SK-N-SH (cell line): ENCODE measurements around the gene TYK2. TPM values are rescaled to one million over a fixed set of nuclear protein-coding genes. Genes with fewer than 3 reads are reported as not detected.

Experiments
- CTCF ChIA-PET: fragments of 300-600, 350-600 bp; formaldehyde crosslinking; extraction: SDS; loops from one replicate; lab custom pipeline; 2021; lab: Yijun Ruan, JAX
- POLR2A ChIA-PET: fragments of 350-600 bp; sonication (Branson Sonifier 250); formaldehyde crosslinking; extraction: SDS; loops from one replicate; lab custom pipeline; 2020; ENCODE audit warnings: antibody characterized with exemption, inconsistent platforms; lab: Yijun Ruan, JAX
- DNase-seq: peaks from one replicate; pipeline ENCODE4 v3.0.0; 2012
- H2AFZ ChIP-seq: fragments of 200-600 bp; sonication (generic); 2 replicates; pipeline ENCODE4 v1.8.1; 2016; ENCODE audit warnings: antibody characterized with exemption, mild to moderate bottlenecking, low read depth
- H3F3A ChIP-seq: fragments of 200-600 bp; sonication (generic); replicated peaks from 2 replicates; pipeline ENCODE3; 2016; ENCODE audit warnings: antibody characterized with exemption, mild to moderate bottlenecking; ENCODE audit not compliant: insufficient read depth
- H3K27ac ChIP-seq, 2 experiments: fragments of 200-500 bp in 1 of 2; fragments of 200-600 bp in 1 of 2; sonication (Bioruptor generic) in 1 of 2; sonication (generic), shearing (Covaris generic) in 1 of 2; 2 replicates each; pipeline versions ENCODE4 v1.5.1 to v1.6.1; 2014 to 2016; ENCODE audit warnings: low read depth in 2 of 2, inconsistent platforms in 1 of 2, low read length in 1 of 2, mild to moderate bottlenecking in 1 of 2, mixed read lengths in 1 of 2
- H3K27me3 ChIP-seq: fragments of 200-600 bp; sonication (generic), shearing (Covaris generic); 2 replicates; pipeline ENCODE4 v1.6.1; 2016; ENCODE audit warnings: mixed run types; ENCODE audit not compliant: insufficient read depth
- H3K36me3 ChIP-seq, 2 experiments: fragments of 200-500 bp in 1 of 2; fragments of 200-600 bp in 1 of 2; sonication (Bioruptor generic) in 1 of 2; sonication (generic) in 1 of 2; replicated peaks in 1 of 2; 2 replicates each; pipeline versions ENCODE3 to v1.5.1; 2014 to 2016; ENCODE audit warnings: low read length in 1 of 2, mild to moderate bottlenecking in 1 of 2; ENCODE audit not compliant: insufficient read depth in 2 of 2, control insufficient read depth in 1 of 2
- H3K4me1 ChIP-seq, 2 experiments: fragments of 200-500 bp in 1 of 2; fragments of 200-600 bp in 1 of 2; sonication (Bioruptor generic) in 1 of 2; sonication (generic), shearing (Covaris generic) in 1 of 2; 2 replicates each; pipeline versions ENCODE4 v1.5.1 to v1.6.1; 2014 to 2016; ENCODE audit warnings: low read depth in 1 of 2, low read length in 1 of 2, mixed run types in 1 of 2; ENCODE audit not compliant: insufficient read depth in 2 of 2, control insufficient read depth in 1 of 2
- H3K4me2 ChIP-seq: fragments of 200-600 bp; sonication (generic), shearing (Covaris generic); 2 replicates; pipeline ENCODE4 v1.6.1; 2017; ENCODE audit warnings: mixed run types
- H3K4me3 ChIP-seq, 2 experiments: fragments of 200-500 bp in 1 of 2; fragments of 200-600 bp in 1 of 2; sonication (Bioruptor generic) in 1 of 2; sonication (generic), shearing (Covaris generic) in 1 of 2; 2 replicates each; pipeline versions ENCODE4 v1.5.1 to v1.8.1; 2014 to 2016; ENCODE audit warnings: low read depth in 2 of 2, inconsistent platforms in 1 of 2, low read length in 1 of 2, mild to moderate bottlenecking in 1 of 2, mixed read lengths in 1 of 2, moderate library complexity in 1 of 2
- H3K79me2 ChIP-seq: fragments of 200-600 bp; sonication (generic); 2 replicates; pipeline ENCODE4 v1.8.1; 2017; ENCODE audit warnings: mild to moderate bottlenecking; ENCODE audit not compliant: insufficient read depth
- H3K9ac ChIP-seq: fragments of 200-600 bp; sonication (generic); 2 replicates; pipeline ENCODE4 v1.6.1; 2017; ENCODE audit warnings: mixed run types
- H3K9me2 ChIP-seq: fragments of 200-600 bp; sonication (generic); 2 replicates; pipeline ENCODE4 v1.6.1; 2017; ENCODE audit warnings: mixed run types
- H3K9me3 ChIP-seq: fragments of 200-600 bp; sonication (generic); 2 replicates; pipeline ENCODE4 v1.6.1; 2017; ENCODE audit warnings: mixed run types, mild to moderate bottlenecking, moderate library complexity
- H4K20me1 ChIP-seq: fragments of 200-600 bp; sonication (generic); 2 replicates; pipeline ENCODE4 v1.6.1; 2017; ENCODE audit warnings: mild to moderate bottlenecking, mixed run types; ENCODE audit not compliant: insufficient read depth
- ELF1 ChIP-seq: IDR thresholded peaks from 2 replicates; pipeline ENCODE4 v1.4.0; 2012
- EP300 ChIP-seq, 2 experiments: IDR thresholded peaks; 2 replicates each; pipeline versions ENCODE4 v1.4.0 to v1.6.1; 2012; ENCODE audit warnings: borderline replicate concordance in 1 of 2, low read depth in 1 of 2, low read length in 1 of 2
- EZH2phosphoT487 ChIP-seq: fragments of 200-600 bp; sonication (generic); IDR thresholded peaks from 2 replicates; pipeline ENCODE4 v1.6.1; 2017; ENCODE audit warnings: low read depth, mixed run types, mild to moderate bottlenecking, antibody characterized with exemption, moderate library complexity, borderline replicate concordance
- FOXJ3 ChIP-seq: sonication (generic); formaldehyde crosslinking; IDR thresholded peaks from 2 replicates; pipeline ENCODE4 v1.5.1; 2020; ENCODE audit warnings: mild to moderate bottlenecking, missing genetic modification reagents
- FOXM1 ChIP-seq: IDR thresholded peaks from 2 replicates; pipeline ENCODE4 v1.4.0; 2012; ENCODE audit warnings: low read depth, mild to moderate bottlenecking
- GABPA ChIP-seq: IDR thresholded peaks from 2 replicates; pipeline ENCODE4 v1.4.0; 2012; ENCODE audit warnings: low read depth, mild to moderate bottlenecking
- GATA2 ChIP-seq: sonication (generic); formaldehyde crosslinking; IDR thresholded peaks from 2 replicates; pipeline ENCODE4 v1.5.0; 2020; ENCODE audit warnings: mild to moderate bottlenecking, missing genetic modification reagents
- NFIC ChIP-seq: IDR thresholded peaks from 2 replicates; pipeline ENCODE4 v1.4.0; 2012; ENCODE audit warnings: borderline replicate concordance
- RAD21 ChIP-seq: IDR thresholded peaks from 2 replicates; pipeline ENCODE4 v1.6.1; 2012; ENCODE audit warnings: mild to moderate bottlenecking, low read length
- RFX5 ChIP-seq: IDR thresholded peaks from 2 replicates; pipeline ENCODE4 v1.6.1; 2012; ENCODE audit warnings: mild to moderate bottlenecking, improper control_type of control experiment, low read length
- SMC3 ChIP-seq: IDR thresholded peaks from 2 replicates; pipeline ENCODE4 v1.6.1; 2012; ENCODE audit warnings: low read depth, low read length, improper control_type of control experiment
- YY1 ChIP-seq: IDR thresholded peaks from 2 replicates; pipeline ENCODE4 v1.4.0; 2012; ENCODE audit warnings: low read depth, mild to moderate bottlenecking
- WGBS: methylation state at CpG from one replicate; pipeline ENCODE4 v1.1.6; 2017; ENCODE audit warnings: low lambda C conversion rate; 5-methylcytosine and 5-hydroxymethylcytosine counted together
- polyA plus RNA-seq, 3 experiments: library from polyadenylated mRNA; depleted of rRNA; stranded (reverse); fragments of >200 nt; gene quantifications; 2 replicates each; pipeline ENCODE4 v1.2.3, GENCODE V29; 2012
- TF ChIP-seq, protein P1 (sequence below): IDR thresholded peaks from 2 replicates; pipeline ENCODE4 v1.4.0; 2012; ENCODE audit warnings: low read depth, borderline replicate concordance
- TF ChIP-seq, protein P2 (sequence below): IDR thresholded peaks from 2 replicates; pipeline ENCODE4; 2012
- TF ChIP-seq, protein P3 (sequence below): IDR thresholded peaks from 2 replicates; pipeline ENCODE4 v1.4.0; 2012; ENCODE audit warnings: low read depth
- TF ChIP-seq, protein P4 (sequence below): fragments of 150-350 bp; IDR thresholded peaks from 2 replicates; pipeline ENCODE4 v1.6.1; 2017; ENCODE audit warnings: antibody characterized with exemption, low read length, low read depth, borderline replicate concordance

TYK2 gene
- polyA plus RNA-seq, 1 of the 3 experiments (the other 2 are of a cell fraction): 44.6 TPM

DNA sequence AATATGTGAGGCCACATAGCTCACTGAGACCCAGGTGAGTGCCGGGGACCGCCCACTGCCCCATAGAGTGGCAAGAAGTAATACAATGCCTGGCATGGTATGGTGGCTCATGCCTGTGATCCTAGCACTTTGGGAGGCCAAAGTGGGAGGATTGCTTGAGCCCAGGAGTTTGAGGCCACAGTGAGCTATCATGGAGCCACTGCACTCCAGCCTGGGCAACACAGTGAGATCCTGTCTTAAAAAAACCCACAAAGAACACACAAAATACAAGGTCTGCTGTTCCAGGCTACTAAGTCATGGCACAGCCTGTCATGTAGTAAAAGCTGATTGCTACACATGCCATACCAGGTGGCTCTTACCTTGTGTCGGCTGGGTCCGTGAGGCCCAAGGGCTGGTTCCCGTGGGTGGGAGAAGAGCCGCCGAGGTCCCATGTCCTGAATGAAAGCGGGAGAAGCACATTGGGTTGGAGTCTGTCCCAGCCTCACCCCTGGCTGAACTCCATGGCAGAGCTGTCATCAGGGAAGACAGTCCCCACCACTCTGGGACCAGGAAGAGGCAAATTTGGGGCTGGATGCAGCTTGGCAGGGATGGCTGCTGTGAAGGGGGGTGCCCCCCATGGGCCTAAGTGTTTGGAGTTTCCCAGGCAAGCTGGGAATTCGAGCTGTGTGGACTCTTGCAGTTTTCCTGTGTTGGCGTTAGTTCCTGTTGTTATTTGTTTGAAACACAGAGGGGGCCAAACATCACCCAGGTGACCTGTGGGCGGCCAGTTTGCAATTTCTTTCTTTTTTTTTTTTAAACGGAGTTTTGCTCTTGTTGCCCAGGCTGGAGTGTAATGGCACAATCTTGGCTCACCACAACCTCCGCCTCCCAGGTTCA, 61.3 kb downstream of the TYK2 start (continued):
- TF ChIP-seq, protein P1, sequence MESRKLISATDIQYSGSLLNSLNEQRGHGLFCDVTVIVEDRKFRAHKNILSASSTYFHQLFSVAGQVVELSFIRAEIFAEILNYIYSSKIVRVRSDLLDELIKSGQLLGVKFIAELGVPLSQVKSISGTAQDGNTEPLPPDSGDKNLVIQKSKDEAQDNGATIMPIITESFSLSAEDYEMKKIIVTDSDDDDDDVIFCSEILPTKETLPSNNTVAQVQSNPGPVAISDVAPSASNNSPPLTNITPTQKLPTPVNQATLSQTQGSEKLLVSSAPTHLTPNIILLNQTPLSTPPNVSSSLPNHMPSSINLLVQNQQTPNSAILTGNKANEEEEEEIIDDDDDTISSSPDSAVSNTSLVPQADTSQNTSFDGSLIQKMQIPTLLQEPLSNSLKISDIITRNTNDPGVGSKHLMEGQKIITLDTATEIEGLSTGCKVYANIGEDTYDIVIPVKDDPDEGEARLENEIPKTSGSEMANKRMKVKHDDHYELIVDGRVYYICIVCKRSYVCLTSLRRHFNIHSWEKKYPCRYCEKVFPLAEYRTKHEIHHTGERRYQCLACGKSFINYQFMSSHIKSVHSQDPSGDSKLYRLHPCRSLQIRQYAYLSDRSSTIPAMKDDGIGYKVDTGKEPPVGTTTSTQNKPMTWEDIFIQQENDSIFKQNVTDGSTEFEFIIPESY: no peak
- TF ChIP-seq FOXJ3 (no peak), FOXM1 (no peak), EZH2phosphoT487 (no peak), RAD21 (no peak)
- TF ChIP-seq, all 33 proteins: peak for 0

DNA sequence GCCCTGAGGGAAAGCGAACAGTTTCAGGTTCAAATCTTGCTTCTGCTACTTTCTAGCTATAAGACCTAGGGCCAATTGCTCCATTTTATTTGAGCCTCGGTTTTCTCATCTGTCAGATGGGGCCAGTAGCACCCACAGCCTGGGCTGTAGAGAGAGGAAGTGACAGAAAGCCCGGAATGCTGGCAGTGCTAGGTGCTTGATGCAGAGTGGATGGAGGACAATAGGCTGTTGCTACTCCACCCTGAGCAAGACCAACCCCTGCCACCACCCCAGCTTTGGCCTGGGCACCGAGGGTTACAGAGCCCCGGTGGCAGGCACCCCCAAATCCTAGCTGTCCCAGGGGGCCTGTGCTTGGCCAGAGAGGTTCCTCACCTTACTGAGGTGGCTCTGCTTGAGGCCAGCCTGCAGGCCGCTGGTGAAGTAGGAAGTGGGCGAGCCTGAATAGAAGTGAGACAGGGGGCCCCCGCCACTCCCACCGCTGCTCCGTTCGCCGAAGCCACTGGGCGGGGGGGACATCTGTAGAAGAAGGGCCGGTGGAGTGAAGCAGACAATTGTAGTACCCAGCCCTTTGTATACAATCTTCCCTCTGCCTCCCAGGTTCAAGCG, 62.4 kb downstream of the TYK2 start:
- H3K79me2 ChIP-seq: peaks cover 12% of the 10 kb centered on the region; the same call in 1 of the 2 replicates
- 94% methylated on average over 13 of the region's 15 CpGs for WGBS
- H3K9ac ChIP-seq: no peak overlapping the region
- no peaks in the 10 kb centered on the region for H3K27me3 ChIP-seq
- H2AFZ ChIP-seq: no peak overlapping the region
- TF ChIP-seq YY1 (no peak), EZH2phosphoT487 (no peak), SMC3 (no peak), GABPA (no peak), RAD21 (no peak), FOXJ3 (no peak), EP300 (IDR thresholded peaks at IDR 0.05; ENCODE audit: borderline replicate concordance in 1 of 2, low read depth in 1 of 2, low read length in 1 of 2) (no peak), RFX5 (no peak), ELF1 (no peak), GATA2 (no peak), NFIC (no peak)
- TF ChIP-seq, protein P2, sequence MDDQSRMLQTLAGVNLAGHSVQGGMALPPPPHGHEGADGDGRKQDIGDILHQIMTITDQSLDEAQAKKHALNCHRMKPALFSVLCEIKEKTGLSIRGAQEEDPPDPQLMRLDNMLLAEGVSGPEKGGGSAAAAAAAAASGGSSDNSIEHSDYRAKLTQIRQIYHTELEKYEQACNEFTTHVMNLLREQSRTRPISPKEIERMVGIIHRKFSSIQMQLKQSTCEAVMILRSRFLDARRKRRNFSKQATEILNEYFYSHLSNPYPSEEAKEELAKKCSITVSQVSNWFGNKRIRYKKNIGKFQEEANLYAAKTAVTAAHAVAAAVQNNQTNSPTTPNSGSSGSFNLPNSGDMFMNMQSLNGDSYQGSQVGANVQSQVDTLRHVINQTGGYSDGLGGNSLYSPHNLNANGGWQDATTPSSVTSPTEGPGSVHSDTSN: no peak
- TF ChIP-seq, protein P3, sequence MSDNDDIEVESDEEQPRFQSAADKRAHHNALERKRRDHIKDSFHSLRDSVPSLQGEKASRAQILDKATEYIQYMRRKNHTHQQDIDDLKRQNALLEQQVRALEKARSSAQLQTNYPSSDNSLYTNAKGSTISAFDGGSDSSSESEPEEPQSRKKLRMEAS: no peak
- TF ChIP-seq, protein P4, sequence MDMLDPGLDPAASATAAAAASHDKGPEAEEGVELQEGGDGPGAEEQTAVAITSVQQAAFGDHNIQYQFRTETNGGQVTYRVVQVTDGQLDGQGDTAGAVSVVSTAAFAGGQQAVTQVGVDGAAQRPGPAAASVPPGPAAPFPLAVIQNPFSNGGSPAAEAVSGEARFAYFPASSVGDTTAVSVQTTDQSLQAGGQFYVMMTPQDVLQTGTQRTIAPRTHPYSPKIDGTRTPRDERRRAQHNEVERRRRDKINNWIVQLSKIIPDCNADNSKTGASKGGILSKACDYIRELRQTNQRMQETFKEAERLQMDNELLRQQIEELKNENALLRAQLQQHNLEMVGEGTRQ: no peak
- peaks cover 6% of the 10 kb centered on the region for H3F3A ChIP-seq
- H3K4me2 ChIP-seq: no peak overlapping the region
- no peak overlapping the region for H3K4me3 ChIP-seq
- no peaks in the 10 kb centered on the region for H3K9me2 ChIP-seq
- no peaks in the 10 kb centered on the region for H3K9me3 ChIP-seq
- ChIA-PET POLR2A (no interaction called here), CTCF (interaction anchor here (1.2 to 3.2 kb wide), 3 partner anchors 26 to 48 kb away, joined by 3 to 16 read pairs (median 6); partner anchors contain the start of genes ICAM1 and ICAM5)
- DNase-seq: no peak
- no peak overlapping the region for H3K27ac ChIP-seq
- H3K36me3 ChIP-seq: peaks cover 4 to 36% of the 10 kb centered on the region in 2 experiments
- H3K4me1 ChIP-seq: peaks cover 0 to 17% of the 10 kb centered on the region in 2 experiments; a peak in 1 of 4 replicates
- H4K20me1 ChIP-seq: no peaks in the 10 kb centered on the region
